Measurements from ENCODE around the gene QRSL1.

The QRSL1 gene

DNA sequence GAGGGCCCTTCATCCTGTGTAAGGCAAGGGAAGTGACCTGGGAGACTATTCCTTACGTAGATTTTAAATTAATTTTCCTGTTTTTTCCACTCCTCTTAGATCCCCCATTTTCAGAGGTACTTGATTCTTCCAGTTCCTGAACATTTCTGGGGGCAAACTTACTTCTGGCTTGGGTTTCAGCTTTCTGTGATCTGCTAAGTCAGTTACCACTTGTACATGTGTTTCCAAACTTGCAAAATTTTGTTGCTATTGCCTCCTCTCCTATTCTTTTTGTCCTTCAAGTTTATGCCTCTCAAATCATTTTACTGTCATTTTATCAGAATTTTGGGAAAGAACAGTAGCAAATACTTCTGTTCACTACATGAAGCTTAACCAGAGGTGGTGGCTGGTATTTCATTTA is 81.2 kb downstream of the QRSL1 start:
- Histone ChIP-seq H3K4me2 (peak overlapping the region; percentile 21), H3K36me3 (peaks cover 8% of the 10 kb centered on the region; the same call in 1 of the 2 replicates), H3K4me3 (no peak overlapping the region), H3K4me1 (peaks cover 47% of the 10 kb centered on the region), H3K9me3 (peaks cover 32% of the 10 kb centered on the region), H3K27me3 (no peaks in the 10 kb centered on the region), H3K27ac (0 out of 2 replicates have a peak overlapping the region, but pooled peaks have one; percentile 43), H3K9ac (no peak overlapping the region), H4K20me1 (no peaks in the 10 kb centered on the region)
- TF ChIP-seq Cebpa-rat (IDR thresholded peaks at IDR 0.05): no peak

DNA sequence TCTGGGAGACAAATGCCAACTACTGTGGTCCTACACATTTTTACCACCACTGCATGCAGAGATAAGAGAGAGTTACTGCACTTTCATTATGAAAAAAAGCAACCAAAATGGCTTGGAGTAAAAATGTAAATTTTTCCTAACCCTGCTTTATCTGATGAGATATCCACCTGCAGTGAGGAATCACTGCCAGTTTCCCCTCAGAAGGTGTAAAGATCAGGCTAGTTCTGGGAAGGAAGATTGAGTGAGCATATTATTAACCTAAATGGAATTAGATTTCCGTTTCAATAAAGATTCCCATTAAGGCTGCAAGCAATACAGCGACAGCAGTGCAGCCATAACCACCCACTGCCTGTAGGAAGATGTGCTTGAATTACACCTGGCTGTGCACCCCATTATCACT is 84.9 kb downstream of the QRSL1 start:
- no peaks in the 10 kb centered on the region for H4K20me1 ChIP-seq
- peak overlapping the region; percentile 92 for H3K4me2 ChIP-seq
- H3K9ac ChIP-seq: no peak overlapping the region
- H3K4me1 ChIP-seq: peaks cover 64% of the 10 kb centered on the region
- no peaks in the 10 kb centered on the region for H3K36me3 ChIP-seq
- H3K27ac ChIP-seq: peak overlapping the region; percentile 82; the same call in 1 of the 2 replicates
- no peak for TF ChIP-seq Cebpa-rat (IDR thresholded peaks at IDR 0.05)
- no peaks in the 10 kb centered on the region for H3K27me3 ChIP-seq
- no peak overlapping the region for H3K4me3 ChIP-seq
- peaks cover 6% of the 10 kb centered on the region; the same call in 1 of the 2 replicates for H3K9me3 ChIP-seq

DNA sequence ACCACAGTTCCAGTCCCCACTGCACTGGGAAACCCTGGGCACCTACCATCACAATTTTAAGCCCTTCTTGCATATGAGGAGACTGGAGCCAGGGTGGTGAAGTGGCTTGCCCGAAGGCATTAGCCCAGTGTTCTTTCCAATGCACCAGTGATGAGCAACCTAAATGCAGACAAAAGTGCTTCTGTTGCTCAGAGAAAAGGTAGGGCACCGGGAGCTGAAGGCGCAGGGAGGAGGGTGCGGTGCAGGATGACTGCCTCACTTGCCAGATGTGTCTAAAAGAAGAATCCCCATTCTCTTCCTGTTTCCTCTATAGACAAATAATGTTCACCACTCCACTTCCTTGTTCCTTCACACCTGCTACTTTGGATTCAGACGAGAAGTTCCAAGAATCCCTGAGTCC is 86.5 kb downstream of the QRSL1 start:
- Histone ChIP-seq H3K27ac (peak overlapping the region; percentile 82), H3K27me3 (no peaks in the 10 kb centered on the region), H3K4me2 (peak overlapping the region; percentile 92), H3K9me3 (0 out of 2 replicates have a peak, but pooled peaks cover 4% of the 10 kb centered on the region), H3K4me1 (peaks cover 55% of the 10 kb centered on the region), H3K4me3 (peak overlapping the region; percentile 49), H4K20me1 (no peaks in the 10 kb centered on the region), H3K9ac (peak overlapping the region; percentile 76), H3K36me3 (no peaks in the 10 kb centered on the region)
- no peak for TF ChIP-seq Cebpa-rat (IDR thresholded peaks at IDR 0.05)

DNA sequence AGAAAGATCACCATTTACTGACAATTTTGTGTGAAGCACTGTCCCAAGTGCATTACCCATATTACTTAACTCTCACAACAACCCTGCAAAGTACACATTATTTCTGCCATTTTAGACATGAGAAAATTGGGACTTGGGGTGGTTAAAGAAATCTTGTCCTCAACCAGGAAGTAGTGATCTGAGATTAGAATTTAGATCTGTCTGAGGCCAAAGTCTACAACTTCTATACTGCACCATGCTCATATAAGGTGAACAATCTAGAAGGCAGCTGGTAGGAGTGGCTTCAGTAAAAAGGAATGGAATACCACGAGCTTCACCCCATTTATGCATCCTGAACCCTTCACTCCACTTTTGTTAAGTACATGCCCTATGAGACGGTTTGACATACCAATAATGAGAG is 87.6 kb downstream of the QRSL1 start:
- H3K4me1 ChIP-seq: peaks cover 55% of the 10 kb centered on the region
- peak overlapping the region; percentile 49; the same call in 1 of the 2 replicates for H3K27ac ChIP-seq
- H3K27me3 ChIP-seq: no peaks in the 10 kb centered on the region
- no peaks in the 10 kb centered on the region for H4K20me1 ChIP-seq
- no peak for TF ChIP-seq Cebpa-rat (IDR thresholded peaks at IDR 0.05)
- no peaks in the 10 kb centered on the region for H3K36me3 ChIP-seq
- no peak overlapping the region for H3K9ac ChIP-seq
- H3K4me2 ChIP-seq: peak overlapping the region; percentile 92
- H3K9me3 ChIP-seq: 0 out of 2 replicates have a peak, but pooled peaks cover 4% of the 10 kb centered on the region
- no peak overlapping the region for H3K4me3 ChIP-seq
